Neutrophil (primary cell): ENCODE results near the gene ENG.

Source experiments
- H3K27ac ChIP-seq: fragments of 200-600 bp; sonication (generic); 2 replicates; pipeline ENCODE4 v1.5.1; 2016; ENCODE audit warnings: mild to moderate bottlenecking, moderate library complexity
- H3K27me3 ChIP-seq: fragments of 200-600 bp; sonication (generic); 2 replicates; pipeline ENCODE4 v1.6.0; 2016; ENCODE audit warnings: mild to moderate bottlenecking
- H3K36me3 ChIP-seq: fragments of 200-600 bp; sonication (generic); 2 replicates; pipeline ENCODE4 v1.5.1; 2017
- H3K4me1 ChIP-seq, 2 experiments: fragments of 200-600 bp in 1 of 2; sonication (generic) in 1 of 2; 1 replicate in 1 of 2; 2 replicates in 1 of 2; pipeline versions ENCODE4 v1.5.1 to v1.6.1; 2013 to 2016; ENCODE audit warnings: low read depth in 1 of 2, low read length in 1 of 2, mild to moderate bottlenecking in 1 of 2, moderate library complexity in 1 of 2; ENCODE audit not compliant: control insufficient read depth in 1 of 2, insufficient read depth in 1 of 2
- H3K4me3 ChIP-seq, 2 experiments: fragments of 200-600 bp in 1 of 2; sonication (generic) in 1 of 2; 1 replicate in 1 of 2; 2 replicates in 1 of 2; pipeline ENCODE4 v1.5.1; 2013 to 2016; ENCODE audit warnings: low read depth in 1 of 2, low read length in 1 of 2, mild to moderate bottlenecking in 1 of 2, moderate library complexity in 1 of 2
- H3K9me3 ChIP-seq: fragments of 200-600 bp; sonication (generic); 2 replicates; pipeline ENCODE4 v1.5.1; 2016
- CTCF ChIP-seq: fragments of 200-600 bp; sonication (generic); IDR thresholded peaks from 2 replicates; pipeline ENCODE4 v1.5.1; 2016; ENCODE audit warnings: antibody characterized with exemption

The ENG gene

GRCh38 chr9:127767909-127768331 is 86.5 kb downstream of the ENG start:
- no peak overlapping the region for H3K4me3 ChIP-seq
- H3K27ac ChIP-seq: peak overlapping the region; percentile 39
- no peaks in the 10 kb centered on the region for H3K9me3 ChIP-seq
- H3K36me3 ChIP-seq: peaks cover 82% of the 10 kb centered on the region
- TF ChIP-seq CTCF: no peak
- no peaks in the 10 kb centered on the region for H3K27me3 ChIP-seq
- H3K4me1 ChIP-seq: peaks cover 62 to 69% of the 10 kb centered on the region in 2 experiments

- H3K36me3 ChIP-seq: peaks cover 77% of the 10 kb centered on the region
- no peak for TF ChIP-seq CTCF
- H3K4me1 ChIP-seq: peaks cover 65 to 69% of the 10 kb centered on the region in 2 experiments
- H3K9me3 ChIP-seq: no peaks in the 10 kb centered on the region
- H3K27me3 ChIP-seq: no peaks in the 10 kb centered on the region
- peak overlapping the region; percentile 29 for H3K27ac ChIP-seq
- no peak overlapping the region for H3K4me3 ChIP-seq
These were observed 87.0 kb downstream of the ENG start for GRCh38 chr9:127767410-127767809.

DNA sequence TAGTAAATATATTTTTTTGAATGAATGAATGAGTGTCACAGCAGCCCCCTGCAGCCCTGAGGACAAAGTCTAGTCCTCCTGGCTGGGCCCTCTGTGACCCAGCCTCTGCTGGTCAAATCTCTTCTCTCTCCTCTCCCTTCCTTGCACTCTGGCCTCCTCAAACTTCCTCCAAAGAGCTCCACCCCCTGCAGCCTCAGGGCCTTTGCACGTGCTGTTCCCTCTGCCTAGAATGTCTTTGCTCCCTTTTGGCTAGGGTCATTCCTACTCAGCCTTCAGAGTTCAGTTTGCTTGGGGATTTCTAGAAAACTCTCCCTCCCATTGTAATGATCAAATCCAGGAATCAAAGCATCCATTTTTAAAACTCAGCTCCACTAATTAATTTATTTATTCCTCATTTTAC is 89.0 kb downstream of the ENG start:
- peaks cover 77% of the 10 kb centered on the region for H3K36me3 ChIP-seq
- peaks cover 60 to 64% of the 10 kb centered on the region in 2 experiments for H3K4me1 ChIP-seq
- TF ChIP-seq CTCF: no peak

More for the DNA sequence above, 89.0 kb downstream of the ENG start:
- peak overlapping the region; percentile 34 for H3K27ac ChIP-seq
- no peaks in the 10 kb centered on the region for H3K9me3 ChIP-seq
- H3K27me3 ChIP-seq: no peaks in the 10 kb centered on the region
- H3K4me3 ChIP-seq: no peak overlapping the region
